HL-60 (cell line): ENCODE measurements around the gene GRID1.

Experiments used
- DNase-seq, 2 experiments: peaks; one replicate each; pipeline ENCODE4 v3.0.0-alpha.2; 2010 to 2020; ENCODE audit warnings: low read depth in 1 of 2, low spot score in 1 of 2
- H3K27ac ChIP-seq: fragments of 250-450 bp; sonication (Bioruptor Pico); replicated peaks from 2 replicates; pipeline ENCODE4 v1.5.1; 2020; ENCODE audit warnings: mild to moderate bottlenecking, moderate library complexity
- H3K27me3 ChIP-seq: fragments of 250-450 bp; sonication (Bioruptor Pico); 2 replicates; pipeline ENCODE4 v1.5.1; 2021; ENCODE audit warnings: mild to moderate bottlenecking, moderate library complexity; ENCODE audit not compliant: insufficient read depth, poor library complexity, severe bottlenecking
- H3K4me3 ChIP-seq: replicated peaks from 2 replicates; pipeline ENCODE4 v1.5.1; 2011; ENCODE audit warnings: mild to moderate bottlenecking, control low read depth, low read length; ENCODE audit not compliant: insufficient read depth
- GABPA ChIP-seq: IDR thresholded peaks from 2 replicates; pipeline ENCODE4 v1.6.1; 2012; ENCODE audit warnings: low read depth
- POLR2AphosphoS5 ChIP-seq: IDR thresholded peaks from 2 replicates; pipeline ENCODE4 v1.6.1; 2012; ENCODE audit warnings: low read depth
- REST ChIP-seq: IDR thresholded peaks from 2 replicates; pipeline ENCODE4 v1.6.1; 2012; ENCODE audit warnings: low read depth; ENCODE audit not compliant: insufficient replicate concordance
- SPI1 ChIP-seq: IDR thresholded peaks from 2 replicates; pipeline ENCODE4 v1.6.1; 2012; ENCODE audit warnings: low read depth, mild to moderate bottlenecking, borderline replicate concordance
- TF ChIP-seq, protein P1 (sequence below): IDR thresholded peaks from one replicate; pipeline ENCODE4 v1.5.1; 2011; ENCODE audit warnings: low read length, control low read depth, inconsistent platforms; ENCODE audit not compliant: insufficient read depth

The GRID1 gene

GRCh38 chr10:85658518-85658917 is 708.1 kb downstream of the GRID1 start:
- no peak for DNase-seq
- Histone ChIP-seq H3K27ac (no peak overlapping the region), H3K4me3 (no peak overlapping the region), H3K27me3 (no peaks in the 10 kb centered on the region)
- no peak for TF ChIP-seq REST
- TF ChIP-seq POLR2AphosphoS5, result no peak
- TF ChIP-seq SPI1, result no peak
- no peak for TF ChIP-seq GABPA
- TF ChIP-seq, protein P1, sequence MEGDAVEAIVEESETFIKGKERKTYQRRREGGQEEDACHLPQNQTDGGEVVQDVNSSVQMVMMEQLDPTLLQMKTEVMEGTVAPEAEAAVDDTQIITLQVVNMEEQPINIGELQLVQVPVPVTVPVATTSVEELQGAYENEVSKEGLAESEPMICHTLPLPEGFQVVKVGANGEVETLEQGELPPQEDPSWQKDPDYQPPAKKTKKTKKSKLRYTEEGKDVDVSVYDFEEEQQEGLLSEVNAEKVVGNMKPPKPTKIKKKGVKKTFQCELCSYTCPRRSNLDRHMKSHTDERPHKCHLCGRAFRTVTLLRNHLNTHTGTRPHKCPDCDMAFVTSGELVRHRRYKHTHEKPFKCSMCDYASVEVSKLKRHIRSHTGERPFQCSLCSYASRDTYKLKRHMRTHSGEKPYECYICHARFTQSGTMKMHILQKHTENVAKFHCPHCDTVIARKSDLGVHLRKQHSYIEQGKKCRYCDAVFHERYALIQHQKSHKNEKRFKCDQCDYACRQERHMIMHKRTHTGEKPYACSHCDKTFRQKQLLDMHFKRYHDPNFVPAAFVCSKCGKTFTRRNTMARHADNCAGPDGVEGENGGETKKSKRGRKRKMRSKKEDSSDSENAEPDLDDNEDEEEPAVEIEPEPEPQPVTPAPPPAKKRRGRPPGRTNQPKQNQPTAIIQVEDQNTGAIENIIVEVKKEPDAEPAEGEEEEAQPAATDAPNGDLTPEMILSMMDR, result no peak

DNA sequence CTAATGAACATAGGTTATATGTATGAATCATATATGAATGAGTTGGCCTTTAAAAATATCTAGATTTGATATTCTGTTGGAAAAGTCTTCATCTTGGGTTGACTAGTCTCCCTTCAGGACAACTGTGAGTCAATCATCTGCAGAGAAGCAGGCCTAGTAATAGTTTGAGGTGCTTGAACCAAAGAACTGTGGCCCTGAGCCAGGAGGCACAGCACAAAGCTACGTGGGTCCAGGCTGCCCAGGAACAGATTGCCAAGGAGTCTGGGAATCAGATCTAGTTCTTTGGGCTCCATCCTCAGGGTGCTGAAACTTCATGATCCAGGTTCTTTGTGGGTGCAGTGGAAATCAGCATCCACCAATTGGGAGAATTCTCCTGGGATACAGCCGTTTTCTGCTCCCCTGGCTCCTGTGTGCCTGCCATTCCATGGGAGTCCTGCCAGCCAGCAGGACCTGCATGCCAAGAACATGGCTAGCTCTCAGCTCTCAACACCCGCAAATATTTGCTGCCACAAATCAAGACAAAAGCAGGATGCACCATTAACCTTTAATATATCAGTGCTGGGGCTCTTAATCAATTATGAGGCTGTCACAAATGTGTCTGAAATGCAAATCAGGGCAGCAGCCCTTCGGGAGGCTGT is 709.0 kb downstream of the GRID1 start:
- no peaks in the 10 kb centered on the region for H3K27me3 ChIP-seq
- no peak overlapping the region for H3K27ac ChIP-seq
- no peak for DNase-seq
- TF ChIP-seq GABPA (no peak), REST (no peak), POLR2AphosphoS5 (no peak), SPI1 (no peak)
- TF ChIP-seq, protein P1, result no peak
- no peak overlapping the region for H3K4me3 ChIP-seq

- DNase-seq, result no peak
- TF ChIP-seq, protein P1, result no peak
- TF ChIP-seq SPI1 (no peak), POLR2AphosphoS5 (no peak), REST (no peak)
- Histone ChIP-seq H3K27ac (no peak overlapping the region), H3K27me3 (no peaks in the 10 kb centered on the region), H3K4me3 (no peak overlapping the region)
Measured at GRCh38 chr10:85655411-85655810, 711.2 kb downstream of the GRID1 start.
